Gastroesophageal sphincter (tissue), 3 donors: Measurements from ENCODE around the gene MPRIP.

ENCODE experiments used
- POLR2A ChIP-seq, 2 donors: fragments of 450-650 bp; IDR thresholded peaks; one replicate each; pipeline ENCODE4 v1.6.1; 2017; ENCODE audit warnings: antibody characterized with exemption in 2 of 2, mild to moderate bottlenecking in 2 of 2, moderate library complexity in 1 of 2
- TF ChIP-seq, protein P1 (sequence below), 4 experiments: fragments of 200-600 bp in 2 of 4; fragments of 450-650 bp in 2 of 4; sonication (generic) in 1 of 4; IDR thresholded peaks; one replicate each; pipeline ENCODE4 v1.5.1; 2017 to 2019; ENCODE audit warnings: antibody characterized with exemption in 4 of 4, mild to moderate bottlenecking in 2 of 4, moderate library complexity in 2 of 4

DNA sequence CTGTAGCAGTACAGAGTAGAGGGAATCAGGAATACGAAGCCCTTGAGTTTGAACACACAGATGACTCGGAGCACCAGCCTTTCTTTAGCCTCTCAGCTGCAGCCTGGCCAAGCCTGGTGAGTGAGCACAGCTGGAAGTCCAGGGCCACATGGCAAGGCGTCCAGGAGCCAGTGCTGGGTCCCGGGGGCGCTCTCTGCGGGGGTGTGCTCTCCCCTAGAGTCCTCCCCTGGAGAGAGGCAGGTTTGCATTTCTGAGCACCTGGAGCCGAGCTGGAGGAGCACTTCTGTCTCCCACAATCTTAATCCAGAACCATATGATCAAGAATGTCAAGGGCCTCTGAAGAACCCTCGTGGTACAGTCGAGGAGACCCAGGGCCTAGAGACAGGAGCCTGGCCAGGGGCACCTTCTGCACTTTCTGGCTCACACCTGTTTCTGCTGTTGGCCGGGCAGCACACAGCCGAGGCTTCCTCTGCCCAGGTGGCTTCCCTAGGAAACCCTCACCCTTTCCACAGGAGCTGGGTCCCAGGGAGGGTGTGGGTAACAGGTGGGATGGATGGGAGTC, 85.6 kb downstream of the MPRIP start:
- TF ChIP-seq POLR2A (IDR thresholded peaks at IDR 0.05) = no peak
- TF ChIP-seq, protein P1, sequence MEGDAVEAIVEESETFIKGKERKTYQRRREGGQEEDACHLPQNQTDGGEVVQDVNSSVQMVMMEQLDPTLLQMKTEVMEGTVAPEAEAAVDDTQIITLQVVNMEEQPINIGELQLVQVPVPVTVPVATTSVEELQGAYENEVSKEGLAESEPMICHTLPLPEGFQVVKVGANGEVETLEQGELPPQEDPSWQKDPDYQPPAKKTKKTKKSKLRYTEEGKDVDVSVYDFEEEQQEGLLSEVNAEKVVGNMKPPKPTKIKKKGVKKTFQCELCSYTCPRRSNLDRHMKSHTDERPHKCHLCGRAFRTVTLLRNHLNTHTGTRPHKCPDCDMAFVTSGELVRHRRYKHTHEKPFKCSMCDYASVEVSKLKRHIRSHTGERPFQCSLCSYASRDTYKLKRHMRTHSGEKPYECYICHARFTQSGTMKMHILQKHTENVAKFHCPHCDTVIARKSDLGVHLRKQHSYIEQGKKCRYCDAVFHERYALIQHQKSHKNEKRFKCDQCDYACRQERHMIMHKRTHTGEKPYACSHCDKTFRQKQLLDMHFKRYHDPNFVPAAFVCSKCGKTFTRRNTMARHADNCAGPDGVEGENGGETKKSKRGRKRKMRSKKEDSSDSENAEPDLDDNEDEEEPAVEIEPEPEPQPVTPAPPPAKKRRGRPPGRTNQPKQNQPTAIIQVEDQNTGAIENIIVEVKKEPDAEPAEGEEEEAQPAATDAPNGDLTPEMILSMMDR (IDR thresholded peaks at IDR 0.05) = no peak
